Fibroblast of lung (primary cell): ENCODE results near the gene KRTAP5-3.

Experiments
- EZH2 ChIP-seq: IDR thresholded peaks from 2 replicates; pipeline ENCODE4 v1.5.1; 2012; ENCODE audit warnings: low read length, control low read depth, mild to moderate bottlenecking; ENCODE audit errors: missing control alignments
- TF ChIP-seq, protein P1 (sequence below), 2 donors: IDR thresholded peaks in 1 of 2; conservative IDR thresholded peaks in 1 of 2; 1 replicate in 1 of 2; 2 replicates in 1 of 2; pipeline ENCODE4 v1.5.1; 2011 to 2012; ENCODE audit warnings: low read length in 2 of 2, control low read depth in 1 of 2, inconsistent platforms in 1 of 2, low read depth in 1 of 2, mild to moderate bottlenecking in 1 of 2

DNA sequence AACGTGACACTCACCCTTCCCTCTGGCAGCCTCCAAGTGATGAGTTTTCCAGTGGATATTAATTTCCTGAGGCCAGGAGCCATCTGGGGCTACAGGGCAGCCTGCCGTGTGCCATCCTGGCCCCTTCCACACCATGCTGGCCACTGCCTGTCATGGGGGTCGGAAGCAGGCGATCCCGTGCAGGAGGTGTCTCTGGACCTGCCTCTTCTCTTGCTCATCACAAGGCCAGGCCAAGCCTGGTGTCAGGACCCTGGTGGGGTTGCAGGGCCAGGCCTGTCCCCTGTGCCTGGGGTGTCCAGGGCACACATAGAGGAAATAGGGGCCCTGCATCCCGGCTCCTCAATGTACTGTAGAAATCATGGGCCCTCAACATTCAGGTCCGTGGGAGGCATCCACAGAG, 3.6 kb downstream of the KRTAP5-3 start:
- TF ChIP-seq, protein P1, sequence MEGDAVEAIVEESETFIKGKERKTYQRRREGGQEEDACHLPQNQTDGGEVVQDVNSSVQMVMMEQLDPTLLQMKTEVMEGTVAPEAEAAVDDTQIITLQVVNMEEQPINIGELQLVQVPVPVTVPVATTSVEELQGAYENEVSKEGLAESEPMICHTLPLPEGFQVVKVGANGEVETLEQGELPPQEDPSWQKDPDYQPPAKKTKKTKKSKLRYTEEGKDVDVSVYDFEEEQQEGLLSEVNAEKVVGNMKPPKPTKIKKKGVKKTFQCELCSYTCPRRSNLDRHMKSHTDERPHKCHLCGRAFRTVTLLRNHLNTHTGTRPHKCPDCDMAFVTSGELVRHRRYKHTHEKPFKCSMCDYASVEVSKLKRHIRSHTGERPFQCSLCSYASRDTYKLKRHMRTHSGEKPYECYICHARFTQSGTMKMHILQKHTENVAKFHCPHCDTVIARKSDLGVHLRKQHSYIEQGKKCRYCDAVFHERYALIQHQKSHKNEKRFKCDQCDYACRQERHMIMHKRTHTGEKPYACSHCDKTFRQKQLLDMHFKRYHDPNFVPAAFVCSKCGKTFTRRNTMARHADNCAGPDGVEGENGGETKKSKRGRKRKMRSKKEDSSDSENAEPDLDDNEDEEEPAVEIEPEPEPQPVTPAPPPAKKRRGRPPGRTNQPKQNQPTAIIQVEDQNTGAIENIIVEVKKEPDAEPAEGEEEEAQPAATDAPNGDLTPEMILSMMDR (conservative IDR thresholded peaks at IDR 0.05 in 1 of 2, IDR thresholded peaks at IDR 0.05 in 1 of 2; ENCODE audit: low read depth in 1 of 2, low read length in 2 of 2), result no peak
- TF ChIP-seq EZH2, result no peak
